Endothelial cell of umbilical vein (primary cell): ENCODE measurements around the gene WDR45. TPM values are rescaled to one million over a fixed set of nuclear protein-coding genes. Genes with fewer than 3 reads are reported as not detected.

Experiments used
- BruUV-seq: library from RNA; stranded (reverse); fragments of 400-500 nt; replicated peaks from 2 replicates; lab custom pipeline; 2021; lab: Mats Ljungman, UMichigan
- CTCF ChIA-PET: fragments of 300-600, 350-600 bp; sonication (Branson Sonifier 250); formaldehyde crosslinking; loops from one replicate; lab custom pipeline; 2021; ENCODE audit warnings: antibody characterized with exemption, inconsistent platforms; lab: Charles Lee
- POLR2A ChIA-PET: fragments of 300-600, 350-600 bp; sonication (Branson Sonifier 250); formaldehyde crosslinking; loops from one replicate; lab custom pipeline; 2021; ENCODE audit warnings: antibody characterized with exemption, inconsistent platforms; lab: Charles Lee
- DNase-seq: peaks from one replicate; pipeline ENCODE4 v3.0.0-alpha.2; 2011; ENCODE audit warnings: low read depth, low spot score
- FAIRE-seq: peaks from 2 replicates; lab custom pipeline; 2011; peaks lifted over from hg19 to GRCh38; lab: Jason Lieb, UNC
- H2AFZ ChIP-seq: 2 replicates; pipeline ENCODE4 v1.6.0; 2012; ENCODE audit warnings: low read depth, low read length, control low read depth, inconsistent platforms
- H3K27ac ChIP-seq: 2 replicates; pipeline ENCODE4 v1.5.1; 2011; ENCODE audit warnings: low read depth, mild to moderate bottlenecking, control low read depth, low read length, moderate library complexity; ENCODE audit not compliant: insufficient read depth
- H3K27me3 ChIP-seq, 2 experiments: 2 replicates each; pipeline versions ENCODE4 v1.6.0 to v1.6.1; 2011; ENCODE audit warnings: low read length in 2 of 2, mixed read lengths in 1 of 2; ENCODE audit not compliant: control insufficient read depth in 2 of 2, insufficient read depth in 2 of 2
- H3K36me3 ChIP-seq, 2 experiments: 2 replicates in 1 of 2; 3 replicates in 1 of 2; pipeline ENCODE4 v1.5.1; 2011; ENCODE audit warnings: low read length in 2 of 2, mild to moderate bottlenecking in 1 of 2, moderate library complexity in 1 of 2; ENCODE audit not compliant: control insufficient read depth in 2 of 2, insufficient read depth in 2 of 2; ENCODE audit errors: extremely low read depth in 1 of 2
- H3K4me1 ChIP-seq: 3 replicates; pipeline ENCODE4 v1.5.1; 2011; ENCODE audit warnings: mild to moderate bottlenecking, low read length; ENCODE audit not compliant: control insufficient read depth, insufficient read depth; ENCODE audit errors: extremely low read depth
- H3K4me2 ChIP-seq: 2 replicates; pipeline ENCODE4 v1.6.1; 2011; ENCODE audit warnings: low read length, control low read depth, mixed read lengths; ENCODE audit not compliant: insufficient read depth
- H3K4me3 ChIP-seq, 3 experiments: fragments of 200-600 bp in 1 of 3; sonication (generic), shearing (Covaris generic) in 1 of 3; replicated peaks in 1 of 3; 2 replicates each; pipeline ENCODE4 v1.5.1; 2011 to 2016; ENCODE audit warnings: control low read depth in 3 of 3, low read length in 3 of 3, mild to moderate bottlenecking in 2 of 3, inconsistent platforms in 1 of 3, low read depth in 1 of 3, moderate library complexity in 1 of 3; ENCODE audit not compliant: insufficient read depth in 1 of 3
- H3K79me2 ChIP-seq: 2 replicates; pipeline ENCODE4 v1.6.0; 2012; ENCODE audit warnings: low read length, inconsistent platforms; ENCODE audit not compliant: control insufficient read depth, insufficient read depth
- H3K9ac ChIP-seq: replicated peaks from 2 replicates; pipeline ENCODE3; 2011; ENCODE audit warnings: low read length, control low read depth; ENCODE audit not compliant: insufficient read depth; ENCODE audit errors: extremely low read depth
- H3K9me1 ChIP-seq: replicated peaks from 3 replicates; pipeline ENCODE4 v1.6.0; 2011; ENCODE audit warnings: mild to moderate bottlenecking, low read length; ENCODE audit not compliant: control insufficient read depth, insufficient read depth; ENCODE audit errors: extremely low read depth
- H3K9me3 ChIP-seq: replicated peaks from 2 replicates; pipeline ENCODE4 v1.5.1; 2012; ENCODE audit warnings: low read length, inconsistent platforms; ENCODE audit not compliant: control insufficient read depth, insufficient read depth
- H4K20me1 ChIP-seq: replicated peaks from 2 replicates; pipeline ENCODE3; 2011; ENCODE audit warnings: mild to moderate bottlenecking, low read length; ENCODE audit not compliant: control insufficient read depth, insufficient read depth; ENCODE audit errors: extremely low read depth
- FOS ChIP-seq: IDR thresholded peaks from 2 replicates; pipeline ENCODE4 v1.6.1; 2011; ENCODE audit warnings: mild to moderate bottlenecking, low read length, moderate library complexity, borderline replicate concordance; ENCODE audit not compliant: insufficient read depth
- GATA2 ChIP-seq: IDR thresholded peaks from 2 replicates; pipeline ENCODE4 v1.7.0; 2011; ENCODE audit warnings: low read depth, mild to moderate bottlenecking, moderate library complexity, mixed read lengths, low read length; ENCODE audit not compliant: insufficient read length, insufficient read depth
- JUN ChIP-seq: IDR thresholded peaks from 2 replicates; pipeline ENCODE4 v1.6.1; 2011; ENCODE audit warnings: borderline replicate concordance, low read depth; ENCODE audit not compliant: insufficient read length, insufficient read depth
- POLR2A ChIP-seq: IDR thresholded peaks from 2 replicates; pipeline ENCODE4 v1.6.1; 2012; ENCODE audit warnings: low read depth, mild to moderate bottlenecking, control low read depth, low read length
- POLR2AphosphoS5 ChIP-seq: IDR thresholded peaks from 2 replicates; pipeline ENCODE4 v1.6.1; 2012; ENCODE audit warnings: low read depth, mild to moderate bottlenecking, control low read depth, low read length, moderate library complexity; ENCODE audit not compliant: insufficient read depth
- dilution Hi-C: fragments of 300-500 bp; cut with MboI; formaldehyde crosslinking; loops from one replicate; pipeline ENCODE4 v1.15.0; 2019; ENCODE audit warnings: low sequenced_read_pairs; ENCODE audit not compliant: extremely low pct_ligation_motif_present
- intact Hi-C: fragments of 100-400 bp; cut with micrococcal nuclease; formaldehyde crosslinking; loops from one replicate; pipeline ENCODE4 v1.10.0; 2022
- polyA plus RNA-seq, 4 experiments: library from polyadenylated mRNA; depleted of rRNA in 3 of 4; stranded (reverse) in 3 of 4; unstranded in 1 of 4; fragments of >200 nt; gene quantifications; 2 replicates each; pipeline versions ENCODE4 v1.2.1 to v1.2.3, GENCODE V29; 2011 to 2012; ENCODE audit warnings: missing spikeins in 1 of 4
- total RNA-seq: library from RNA; stranded (reverse); gene quantifications from 2 replicates; pipeline ENCODE4 v1.2.3, GENCODE V29; 2021
- TF ChIP-seq, protein P1 (sequence below), 2 donors: IDR thresholded peaks; 1 replicate in 1 of 2; 2 replicates in 1 of 2; pipeline ENCODE4 v1.5.1; 2011; ENCODE audit warnings: low read length in 2 of 2, mild to moderate bottlenecking in 2 of 2, moderate library complexity in 2 of 2, control low read depth in 1 of 2, inconsistent platforms in 1 of 2, low read depth in 1 of 2; ENCODE audit not compliant: insufficient read depth in 1 of 2; ENCODE audit errors: extremely low read depth in 1 of 2
- TF ChIP-seq, protein P2 (sequence below): IDR thresholded peaks from 2 replicates; pipeline ENCODE4 v1.6.1; 2011; ENCODE audit not compliant: insufficient read depth, insufficient read length

The WDR45 gene
- total and polyA plus RNA-seq, 2 donors (not counting 3 experiments of a cell fraction or from before 2014, with no cell fraction given): 32.2 to 70.4 TPM

DNA sequence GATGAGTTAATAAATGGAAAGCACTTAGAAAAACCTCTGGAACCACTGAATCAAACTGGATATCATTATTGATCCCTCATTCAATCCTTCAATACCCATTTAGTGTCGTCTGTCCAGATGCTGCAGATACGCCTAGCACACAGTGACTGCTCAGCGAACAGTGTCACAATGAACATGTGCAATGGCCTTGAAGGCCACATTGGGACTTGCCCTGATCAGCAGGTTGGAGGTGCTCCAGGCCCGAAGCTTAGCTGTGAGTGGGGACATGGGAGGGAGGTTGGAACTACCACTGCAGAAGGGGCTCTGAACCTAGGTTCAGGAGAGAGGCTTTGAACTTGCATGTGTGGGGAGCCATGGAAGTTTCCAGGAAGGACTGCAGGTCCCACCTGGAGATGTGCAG lies 26.6 kb upstream of the WDR45 start:
- no TSS peak for BruUV-seq
- no peak for FAIRE-seq
- Histone ChIP-seq H3K27ac (no peak overlapping the region), H3K4me3 (no peak overlapping the region), H3K79me2 (no peaks in the 10 kb centered on the region), H3K9me3 (no peaks in the 10 kb centered on the region), H2AFZ (no peak overlapping the region), H4K20me1 (no peaks in the 10 kb centered on the region), H3K9me1 (no peaks in the 10 kb centered on the region), H3K4me2 (no peak overlapping the region), H3K36me3 (peaks cover 0 to 2% of the 10 kb centered on the region in 2 experiments), H3K9ac (no peak overlapping the region), H3K4me1 (no peaks in the 10 kb centered on the region), H3K27me3 (no peaks in the 10 kb centered on the region)
- dilution Hi-C loops (no loop called here), intact Hi-C loops (no loop called here)
- no peak for DNase-seq
- TF ChIP-seq, protein P1, sequence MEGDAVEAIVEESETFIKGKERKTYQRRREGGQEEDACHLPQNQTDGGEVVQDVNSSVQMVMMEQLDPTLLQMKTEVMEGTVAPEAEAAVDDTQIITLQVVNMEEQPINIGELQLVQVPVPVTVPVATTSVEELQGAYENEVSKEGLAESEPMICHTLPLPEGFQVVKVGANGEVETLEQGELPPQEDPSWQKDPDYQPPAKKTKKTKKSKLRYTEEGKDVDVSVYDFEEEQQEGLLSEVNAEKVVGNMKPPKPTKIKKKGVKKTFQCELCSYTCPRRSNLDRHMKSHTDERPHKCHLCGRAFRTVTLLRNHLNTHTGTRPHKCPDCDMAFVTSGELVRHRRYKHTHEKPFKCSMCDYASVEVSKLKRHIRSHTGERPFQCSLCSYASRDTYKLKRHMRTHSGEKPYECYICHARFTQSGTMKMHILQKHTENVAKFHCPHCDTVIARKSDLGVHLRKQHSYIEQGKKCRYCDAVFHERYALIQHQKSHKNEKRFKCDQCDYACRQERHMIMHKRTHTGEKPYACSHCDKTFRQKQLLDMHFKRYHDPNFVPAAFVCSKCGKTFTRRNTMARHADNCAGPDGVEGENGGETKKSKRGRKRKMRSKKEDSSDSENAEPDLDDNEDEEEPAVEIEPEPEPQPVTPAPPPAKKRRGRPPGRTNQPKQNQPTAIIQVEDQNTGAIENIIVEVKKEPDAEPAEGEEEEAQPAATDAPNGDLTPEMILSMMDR (IDR thresholded peaks at IDR 0.05; ENCODE audit: extremely low read depth in 1 of 2, insufficient read depth in 1 of 2, low read depth in 1 of 2, low read length in 2 of 2): no peak
- TF ChIP-seq POLR2A (no peak), POLR2AphosphoS5 (no peak), JUN (no peak)
- TF ChIP-seq, protein P2, sequence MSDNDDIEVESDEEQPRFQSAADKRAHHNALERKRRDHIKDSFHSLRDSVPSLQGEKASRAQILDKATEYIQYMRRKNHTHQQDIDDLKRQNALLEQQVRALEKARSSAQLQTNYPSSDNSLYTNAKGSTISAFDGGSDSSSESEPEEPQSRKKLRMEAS: no peak
- ChIA-PET POLR2A (no interaction called here), CTCF (interaction anchor here (0.7 to 1.6 kb wide), 7 partner anchors 27 to 458 kb away, joined by 3 to 8 read pairs (median 3); partner anchors contain the start of genes TFE3 and WDR45)

DNA sequence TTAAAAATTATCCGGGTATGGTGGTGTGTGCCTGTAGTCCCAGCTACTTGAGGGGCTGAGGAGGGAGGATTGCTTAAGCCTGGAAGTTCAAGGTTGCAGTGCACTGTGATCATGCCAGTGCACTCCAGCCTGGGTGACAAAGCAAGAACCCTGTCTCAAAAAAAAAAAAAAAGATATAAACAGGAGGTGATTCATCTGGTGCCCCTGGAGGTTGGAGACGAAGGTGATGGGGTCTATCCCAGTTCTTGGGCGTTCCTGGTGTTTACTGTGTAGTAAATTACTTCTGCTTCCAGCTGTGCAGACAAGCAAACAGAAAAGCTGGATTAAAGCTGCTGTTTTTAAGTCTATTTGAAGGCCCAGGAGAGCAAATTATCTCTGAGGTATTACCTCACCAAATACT lies 23.9 kb upstream of the WDR45 start:
- no peak for DNase-seq
- Histone ChIP-seq H3K9ac (no peak overlapping the region), H3K9me3 (no peaks in the 10 kb centered on the region), H3K27ac (no peak overlapping the region), H2AFZ (no peak overlapping the region), H3K79me2 (no peaks in the 10 kb centered on the region), H3K27me3 (no peaks in the 10 kb centered on the region), H3K36me3 (no peaks in the 10 kb centered on the region), H3K4me2 (no peak overlapping the region), H3K4me3 (no peak overlapping the region), H3K4me1 (no peaks in the 10 kb centered on the region), H4K20me1 (no peaks in the 10 kb centered on the region), H3K9me1 (no peaks in the 10 kb centered on the region)
- no peak for TF ChIP-seq GATA2
- TF ChIP-seq FOS: peak; percentile 7
- no TSS peak for BruUV-seq
- CTCF ChIA-PET: no interaction called here
- intact Hi-C loops (loop anchor here (5.0 kb wide), 1 partner anchor 146 kb away; the partner anchor contains the start of gene OTUD5), dilution Hi-C loops (no loop called here)
- FAIRE-seq: no peak
- POLR2A ChIA-PET: no interaction called here
